GM04503 (cell line): ENCODE data around the gene ZBTB5.
"Not testable (repeated sequence)": the region's sequence is repeated elsewhere in the genome, so short reads cannot be mapped to it uniquely, and the experiment has no call there.

ENCODE experiments used
- DNase-seq: peaks from one replicate; pipeline ENCODE4 v3.0.0-alpha.2; 2012; ENCODE audit warnings: low read depth

Gene ZBTB5

GRCh38 chr9:37405764-37406380 is 59.4 kb downstream of the ZBTB5 start:
- DNase-seq = no peak

- DNase-seq = no peak
These were observed 59.9 kb downstream of the ZBTB5 start for GRCh38 chr9:37405350-37405749.

- DNase-seq = no peak
These were observed 60.7 kb downstream of the ZBTB5 start for GRCh38 chr9:37404590-37404989.

GRCh38 chr9:37399336-37399735 is 65.9 kb downstream of the ZBTB5 start:
- DNase-seq = no peak

- DNase-seq = no peak
These were observed 66.7 kb downstream of the ZBTB5 start for GRCh38 chr9:37398464-37399025.

GRCh38 chr9:37397948-37398347 is 67.3 kb downstream of the ZBTB5 start:
- not testable (repeated sequence) for DNase-seq

GRCh38 chr9:37395663-37396062 is 69.6 kb downstream of the ZBTB5 start:
- DNase-seq = no peak

- DNase-seq = no peak
These were observed 70.0 kb downstream of the ZBTB5 start for GRCh38 chr9:37395229-37395628.

GRCh38 chr9:37392272-37392671 is 73.0 kb downstream of the ZBTB5 start:
- DNase-seq = no peak

GRCh38 chr9:37390759-37391158 is 74.5 kb downstream of the ZBTB5 start:
- DNase-seq = no peak
